Tibial nerve (tissue), 3 donors: ENCODE data around the gene SMG6.

Source experiments
- POLR2A ChIP-seq, 2 donors: fragments of 450-650 bp; IDR thresholded peaks; one replicate each; pipeline ENCODE4 v1.6.1; 2017; ENCODE audit warnings: antibody characterized with exemption in 2 of 2, mild to moderate bottlenecking in 2 of 2, moderate library complexity in 2 of 2
- TF ChIP-seq, protein P1 (sequence below), 5 experiments: fragments of 200-600 bp in 3 of 5; fragments of 450-650 bp in 2 of 5; sonication (generic) in 3 of 5; IDR thresholded peaks; one replicate each; pipeline ENCODE4 v1.5.1; 2016 to 2019; ENCODE audit warnings: antibody characterized with exemption in 5 of 5, mild to moderate bottlenecking in 3 of 5, moderate library complexity in 2 of 5

DNA sequence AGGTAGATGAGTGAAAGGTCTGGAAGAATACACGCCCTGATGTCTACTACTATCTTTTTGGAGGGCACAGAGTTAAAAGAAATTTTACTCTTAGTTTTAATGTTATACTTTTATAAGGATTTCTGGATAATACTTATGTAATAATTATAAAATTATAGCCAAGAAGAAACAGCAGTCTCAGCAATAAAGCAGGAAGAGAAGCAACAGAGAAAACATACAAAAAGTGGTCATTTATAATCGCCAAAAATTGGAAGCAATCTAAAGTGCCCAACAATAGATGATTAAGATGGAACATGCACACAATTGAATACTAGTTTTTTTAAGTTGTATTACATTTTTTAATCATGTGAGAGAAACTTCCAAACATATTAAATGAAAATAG is 64.4 kb downstream of the SMG6 start:
- TF ChIP-seq, protein P1, sequence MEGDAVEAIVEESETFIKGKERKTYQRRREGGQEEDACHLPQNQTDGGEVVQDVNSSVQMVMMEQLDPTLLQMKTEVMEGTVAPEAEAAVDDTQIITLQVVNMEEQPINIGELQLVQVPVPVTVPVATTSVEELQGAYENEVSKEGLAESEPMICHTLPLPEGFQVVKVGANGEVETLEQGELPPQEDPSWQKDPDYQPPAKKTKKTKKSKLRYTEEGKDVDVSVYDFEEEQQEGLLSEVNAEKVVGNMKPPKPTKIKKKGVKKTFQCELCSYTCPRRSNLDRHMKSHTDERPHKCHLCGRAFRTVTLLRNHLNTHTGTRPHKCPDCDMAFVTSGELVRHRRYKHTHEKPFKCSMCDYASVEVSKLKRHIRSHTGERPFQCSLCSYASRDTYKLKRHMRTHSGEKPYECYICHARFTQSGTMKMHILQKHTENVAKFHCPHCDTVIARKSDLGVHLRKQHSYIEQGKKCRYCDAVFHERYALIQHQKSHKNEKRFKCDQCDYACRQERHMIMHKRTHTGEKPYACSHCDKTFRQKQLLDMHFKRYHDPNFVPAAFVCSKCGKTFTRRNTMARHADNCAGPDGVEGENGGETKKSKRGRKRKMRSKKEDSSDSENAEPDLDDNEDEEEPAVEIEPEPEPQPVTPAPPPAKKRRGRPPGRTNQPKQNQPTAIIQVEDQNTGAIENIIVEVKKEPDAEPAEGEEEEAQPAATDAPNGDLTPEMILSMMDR (IDR thresholded peaks at IDR 0.05) = no peak
- TF ChIP-seq POLR2A (IDR thresholded peaks at IDR 0.05) = no peak
